ENCODE data around the gene SERPINB2.

- TF ChIP-seq POLR2AphosphoS5 (IDR thresholded peaks at IDR 0.05; ENCODE audit: borderline replicate concordance, low read depth, low read length) (no peak), EZH2 (IDR thresholded peaks at IDR 0.05) (no peak), FOXP2 (optimal IDR thresholded peaks at IDR 0.05; ENCODE audit: control extremely low read depth, extremely low read length, insufficient read depth) (no peak)
Observed at GRCh38 chr18:63899206-63899605, 11.7 kb downstream of the SERPINB2 start.

All from SK-N-MC (cell line).